Smooth muscle cell (in vitro differentiated cells): Measurements from ENCODE around the gene DNASE1L1. TPM values are rescaled to one million over a fixed set of nuclear protein-coding genes. Genes with fewer than 3 reads are reported as not detected.

ENCODE experiments used
- DNase-seq: peaks from one replicate; lab custom pipeline; 2025; ENCODE audit not compliant: unreplicated experiment; lab: John Stamatoyannopoulos, UW
- H2AFZ ChIP-seq: fragments of 200-600 bp; sonication (generic); 2 replicates; pipeline ENCODE4 v1.6.0; 2016; ENCODE audit warnings: antibody characterized with exemption, low read depth, mild to moderate bottlenecking
- H3F3A ChIP-seq: fragments of 200-600 bp; sonication (generic); 2 replicates; pipeline ENCODE4 v1.6.0; 2017; ENCODE audit warnings: antibody characterized with exemption, low read depth
- H3K27ac ChIP-seq: fragments of 200-600 bp; sonication (generic); 2 replicates; pipeline ENCODE4 v1.5.1; 2016; ENCODE audit warnings: low read depth, mild to moderate bottlenecking
- H3K27me3 ChIP-seq: fragments of 200-600 bp; sonication (generic); 2 replicates; pipeline ENCODE4 v1.6.1; 2016; ENCODE audit warnings: low read depth, mild to moderate bottlenecking
- H3K36me3 ChIP-seq: fragments of 200-600 bp; sonication (generic); 2 replicates; pipeline ENCODE4 v1.5.1; 2016; ENCODE audit warnings: low read depth
- H3K4me1 ChIP-seq: fragments of 200-600 bp; sonication (generic); 2 replicates; pipeline ENCODE4 v1.5.1; 2016; ENCODE audit warnings: low read depth
- H3K4me2 ChIP-seq: fragments of 200-600 bp; sonication (generic); 2 replicates; pipeline ENCODE4 v1.6.0; 2016; ENCODE audit warnings: mild to moderate bottlenecking
- H3K4me3 ChIP-seq: fragments of 200-600 bp; sonication (generic); 2 replicates; pipeline ENCODE4 v1.5.1; 2016; ENCODE audit warnings: mild to moderate bottlenecking
- H3K79me2 ChIP-seq: fragments of 200-600 bp; sonication (generic); 2 replicates; pipeline ENCODE4 v1.6.0; 2016; ENCODE audit warnings: low read depth, mild to moderate bottlenecking
- H3K9ac ChIP-seq: fragments of 200-600 bp; sonication (generic); 2 replicates; pipeline ENCODE4 v1.6.0; 2016; ENCODE audit warnings: low read depth
- H3K9me3 ChIP-seq: fragments of 200-600 bp; sonication (generic); replicated peaks from 2 replicates; pipeline ENCODE4 v1.5.1; 2016; ENCODE audit warnings: low read depth
- H4K20me1 ChIP-seq: fragments of 200-600 bp; sonication (generic); 2 replicates; pipeline ENCODE4 v1.6.0; 2016; ENCODE audit warnings: low read depth
- CTCF ChIP-seq: fragments of 200-600 bp; sonication (generic); IDR thresholded peaks from 2 replicates; pipeline ENCODE4 v1.5.1; 2017; ENCODE audit warnings: borderline replicate concordance, mild to moderate bottlenecking, antibody characterized with exemption; ENCODE audit not compliant: insufficient read depth, poor library complexity, severe bottlenecking
- WGBS: methylation state at CpG from one replicate; pipeline ENCODE4 v1.1.7; 2016; ENCODE audit warnings: low lambda C conversion rate; 5-methylcytosine and 5-hydroxymethylcytosine counted together
- polyA plus RNA-seq: library from polyadenylated mRNA; unstranded; fragments of >200 nt; fragmentation: Nextera tagmentation; extraction: Ambion mirVana; gene quantifications from 2 replicates; pipeline ENCODE4 v1.2.1, GENCODE V29; 2016
- total RNA-seq: library from RNA; depleted of rRNA; stranded (reverse); fragments of >200 nt; gene quantifications from 2 replicates; pipeline ENCODE4 v1.2.3, GENCODE V29; 2014

DNASE1L1 gene
- total and polyA plus RNA-seq, 2 experiments from 2014 or later = 30.0 to 40.4 TPM

DNA sequence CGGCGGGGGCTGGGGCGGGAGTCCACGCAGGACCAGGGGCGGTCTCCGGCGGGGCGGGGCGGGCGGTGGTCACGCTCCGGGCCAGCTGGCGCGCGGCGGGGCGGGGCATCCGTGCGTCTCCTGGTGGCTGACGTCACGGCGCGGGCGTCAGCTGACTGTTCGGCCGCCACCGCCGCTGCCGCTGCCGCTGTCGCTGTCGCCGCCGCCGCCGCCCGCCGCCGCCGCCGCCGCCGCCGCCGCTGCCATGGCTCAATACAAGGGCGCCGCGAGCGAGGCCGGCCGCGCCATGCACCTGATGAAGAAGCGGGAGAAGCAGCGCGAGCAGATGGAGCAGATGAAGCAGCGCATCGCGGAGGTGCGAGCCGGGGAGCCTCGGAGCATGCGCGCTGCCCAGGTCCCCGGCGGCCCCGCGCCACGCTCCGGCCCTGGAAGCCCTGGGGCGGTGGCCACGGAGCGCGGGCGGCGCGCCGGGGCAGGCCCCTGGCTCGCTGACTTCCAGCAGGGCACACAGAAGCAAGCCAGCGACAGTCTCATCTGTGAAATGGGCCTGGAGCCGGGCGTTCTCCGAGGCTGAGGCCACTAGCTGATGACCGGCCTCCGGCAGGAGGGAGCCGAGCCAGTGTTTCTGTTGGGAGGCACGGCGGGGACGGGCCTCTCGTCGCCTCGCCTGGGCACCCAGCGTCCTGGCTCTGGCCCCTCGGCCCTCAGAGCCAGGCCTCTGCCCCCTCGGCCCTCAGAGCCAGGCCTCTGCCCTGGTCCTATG lies 35.1 kb upstream of the DNASE1L1 start, which contains the start of gene FAM50A:
Gene FAM50A, plus strand, starts transcription at position 150 of the 763 bp plus-strand sequence. Its CDS starts 95 bp downstream, at position 245.
- Histone ChIP-seq H3K36me3 (no peaks in the 10 kb centered on the region), H3K4me2 (peak within 1 kb of the TSS; percentile 83), H3K27me3 (no peaks in the 10 kb centered on the region), H3K9ac (peak within 1 kb of the TSS; percentile 62), H3K4me1 (peaks cover 6% of the 10 kb centered on the region), H3K9me3 (no peaks in the 10 kb centered on the region), H3K4me3 (peak within 1 kb of the TSS; percentile 50), H2AFZ (no peak within 1 kb of the TSS), H3K27ac (peak within 1 kb of the TSS; percentile 79), H3K79me2 (peaks cover 35% of the 10 kb centered on the region), H3F3A (no peaks in the 10 kb centered on the region), H4K20me1 (peaks cover 12% of the 10 kb centered on the region)
- no peak for TF ChIP-seq CTCF
- WGBS = 49% methylated on average over 75 of the region's 94 CpGs
- DNase-seq = peak; percentile 48

GRCh38 chrX:154443479-154443910 lies 34.4 kb upstream of the DNASE1L1 start:
- Histone ChIP-seq H4K20me1 (peaks cover 19% of the 10 kb centered on the region), H3F3A (no peaks in the 10 kb centered on the region), H3K4me1 (peaks cover 6% of the 10 kb centered on the region), H3K79me2 (peaks cover 42% of the 10 kb centered on the region), H3K4me2 (peak overlapping the region; percentile 83), H3K27ac (peak overlapping the region; percentile 79), H2AFZ (no peak overlapping the region), H3K9me3 (no peaks in the 10 kb centered on the region), H3K4me3 (peak overlapping the region; percentile 34), H3K27me3 (no peaks in the 10 kb centered on the region), H3K9ac (peak overlapping the region; percentile 62), H3K36me3 (no peaks in the 10 kb centered on the region)
- TF ChIP-seq CTCF = no peak
- DNase-seq = no peak
- 38% methylated on average over 8 of the region's 10 CpGs for WGBS

- H4K20me1 ChIP-seq = peaks cover 26% of the 10 kb centered on the region
- no peak overlapping the region for H2AFZ ChIP-seq
- H3K79me2 ChIP-seq = peaks cover 56% of the 10 kb centered on the region
- H3K9me3 ChIP-seq = no peaks in the 10 kb centered on the region
- peaks cover 10% of the 10 kb centered on the region for H3K4me1 ChIP-seq
- H3K4me3 ChIP-seq = no peak overlapping the region
- 81% methylated on average over 21 of the region's 21 CpGs for WGBS
- DNase-seq = no peak
- no peak overlapping the region for H3K27ac ChIP-seq
- no peaks in the 10 kb centered on the region for H3F3A ChIP-seq
- TF ChIP-seq CTCF = no peak
- no peaks in the 10 kb centered on the region for H3K27me3 ChIP-seq
- no peak overlapping the region for H3K4me2 ChIP-seq
- no peak overlapping the region for H3K9ac ChIP-seq
- H3K36me3 ChIP-seq = no peaks in the 10 kb centered on the region
Observed at GRCh38 chrX:154441984-154442707, 33.1 kb upstream of the DNASE1L1 start.
